AG10803 (cell line): ENCODE data around the gene CPOX.
A peak's percentile ranks its signal among the peaks of the same experiment; 100 is the strongest.

Experiments
- DNase-seq: peaks from one replicate; pipeline ENCODE4 v3.0.0; 2010; ENCODE audit warnings: low read depth
- H3K4me3 ChIP-seq: 2 replicates; pipeline ENCODE4 v1.5.1; 2011; ENCODE audit warnings: mild to moderate bottlenecking, low read length, control low read depth
- TF ChIP-seq, protein P1 (sequence below): conservative IDR thresholded peaks from 2 replicates; pipeline ENCODE4 v1.5.1; 2011; ENCODE audit warnings: mild to moderate bottlenecking, low read length, control low read depth, inconsistent platforms

CPOX gene

DNA sequence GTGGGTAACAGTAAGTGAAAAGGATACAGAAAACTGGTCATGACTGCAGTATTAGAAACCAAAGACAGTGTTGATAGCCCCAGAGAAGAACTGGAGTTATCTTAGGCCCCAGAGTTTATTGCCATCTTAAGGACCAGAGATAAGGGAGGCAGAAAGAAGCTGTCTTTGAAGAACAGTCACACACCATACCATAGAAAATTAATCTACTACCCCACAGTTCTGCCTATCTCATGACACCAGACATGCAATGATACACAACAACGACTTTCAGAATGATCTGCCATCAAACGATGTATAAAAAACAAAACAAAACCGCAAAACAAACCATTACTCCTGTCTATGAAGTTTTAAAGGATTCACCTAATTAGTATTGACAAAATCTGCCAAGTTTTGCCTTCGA is 9.6 kb downstream of the CPOX start:
- H3K4me3 ChIP-seq: no peak overlapping the region
- no peak for DNase-seq
- TF ChIP-seq, protein P1, sequence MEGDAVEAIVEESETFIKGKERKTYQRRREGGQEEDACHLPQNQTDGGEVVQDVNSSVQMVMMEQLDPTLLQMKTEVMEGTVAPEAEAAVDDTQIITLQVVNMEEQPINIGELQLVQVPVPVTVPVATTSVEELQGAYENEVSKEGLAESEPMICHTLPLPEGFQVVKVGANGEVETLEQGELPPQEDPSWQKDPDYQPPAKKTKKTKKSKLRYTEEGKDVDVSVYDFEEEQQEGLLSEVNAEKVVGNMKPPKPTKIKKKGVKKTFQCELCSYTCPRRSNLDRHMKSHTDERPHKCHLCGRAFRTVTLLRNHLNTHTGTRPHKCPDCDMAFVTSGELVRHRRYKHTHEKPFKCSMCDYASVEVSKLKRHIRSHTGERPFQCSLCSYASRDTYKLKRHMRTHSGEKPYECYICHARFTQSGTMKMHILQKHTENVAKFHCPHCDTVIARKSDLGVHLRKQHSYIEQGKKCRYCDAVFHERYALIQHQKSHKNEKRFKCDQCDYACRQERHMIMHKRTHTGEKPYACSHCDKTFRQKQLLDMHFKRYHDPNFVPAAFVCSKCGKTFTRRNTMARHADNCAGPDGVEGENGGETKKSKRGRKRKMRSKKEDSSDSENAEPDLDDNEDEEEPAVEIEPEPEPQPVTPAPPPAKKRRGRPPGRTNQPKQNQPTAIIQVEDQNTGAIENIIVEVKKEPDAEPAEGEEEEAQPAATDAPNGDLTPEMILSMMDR: no peak

DNA sequence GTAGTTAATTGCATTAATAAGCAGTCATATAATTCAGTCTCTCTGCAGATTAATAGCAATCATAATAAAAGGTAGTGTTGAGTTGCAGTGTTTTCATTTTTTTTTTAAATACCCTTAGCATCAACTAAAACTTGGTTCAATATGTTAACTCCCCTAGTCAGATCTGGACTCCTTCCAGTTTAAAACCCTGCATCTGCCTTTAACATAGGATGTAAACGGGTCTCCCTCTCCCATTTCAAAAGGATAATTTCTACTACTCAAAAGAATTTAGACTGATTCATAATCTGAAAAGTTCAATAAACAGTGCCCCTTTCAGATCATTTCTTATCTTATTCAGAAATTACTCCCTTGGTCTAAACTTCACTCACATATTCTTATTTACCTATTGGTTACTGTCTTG is 11.4 kb downstream of the CPOX start:
- TF ChIP-seq, protein P1: no peak
- DNase-seq: no peak
- H3K4me3 ChIP-seq: no peak overlapping the region

DNA sequence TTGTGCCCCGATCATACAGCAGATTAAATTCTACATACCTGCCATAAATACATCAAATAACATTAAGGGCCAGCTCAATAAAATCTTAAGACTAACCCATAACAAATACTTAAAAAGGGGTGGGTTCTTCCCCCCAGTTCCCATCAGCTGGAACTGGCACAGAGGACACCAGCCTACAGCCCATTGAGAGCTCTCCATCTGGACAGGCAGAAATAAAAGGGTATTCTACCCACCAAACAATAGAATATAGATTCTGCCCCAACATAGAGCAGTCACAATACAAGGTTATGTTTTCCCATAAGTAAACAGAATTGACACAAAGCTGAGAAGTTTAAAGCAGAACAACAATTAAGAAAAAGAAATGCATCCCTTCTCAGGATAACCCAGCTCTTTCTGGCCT is 11.9 kb downstream of the CPOX start:
- DNase-seq: no peak
- no peak overlapping the region for H3K4me3 ChIP-seq
- TF ChIP-seq, protein P1: no peak

DNA sequence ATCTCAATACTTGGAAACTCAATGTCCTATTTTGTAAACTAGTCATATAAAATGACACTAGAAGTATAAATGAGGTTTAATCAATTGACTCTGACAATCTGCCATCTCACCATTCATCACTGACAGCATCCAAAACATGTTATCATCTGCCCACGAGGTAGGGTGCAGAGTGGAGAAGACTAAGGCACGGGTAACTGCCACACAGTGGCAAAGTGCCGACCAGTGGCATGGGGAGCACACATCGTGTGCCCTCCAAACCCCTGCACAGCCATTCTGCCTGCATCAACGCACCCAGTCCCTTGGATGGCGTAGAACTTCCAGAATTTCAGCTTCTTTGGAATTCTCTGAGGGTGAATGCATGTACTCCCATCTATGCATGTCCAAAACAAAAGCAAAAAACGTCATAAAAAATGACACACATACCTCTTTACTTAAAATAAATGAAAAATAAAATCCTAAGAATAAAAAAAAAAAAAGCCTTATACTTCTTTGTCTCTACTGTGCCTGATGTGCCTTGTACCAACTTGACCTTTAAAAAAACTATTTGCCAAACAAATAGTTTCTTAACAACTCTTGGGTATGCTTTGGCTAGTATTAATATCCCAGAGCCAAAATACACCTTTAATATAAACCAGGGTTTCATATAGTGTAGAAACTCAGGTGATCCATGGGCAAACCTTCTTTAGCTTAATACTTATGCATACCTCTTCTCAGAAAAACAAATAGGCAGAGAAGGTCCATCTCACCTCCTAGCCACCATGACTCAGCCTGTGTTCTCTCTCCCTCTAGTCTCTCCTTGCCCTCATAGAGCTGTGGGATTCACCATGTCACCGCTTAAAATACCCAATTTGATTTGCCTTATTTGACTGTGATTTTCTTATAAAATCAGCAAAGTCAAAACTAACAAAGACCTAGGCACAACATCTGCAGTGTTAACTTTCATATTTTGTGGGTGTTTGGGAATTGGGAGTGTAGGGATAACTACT is 12.7 kb downstream of the CPOX start:
- TF ChIP-seq, protein P1: no peak
- DNase-seq: no peak
- H3K4me3 ChIP-seq: no peak overlapping the region

DNA sequence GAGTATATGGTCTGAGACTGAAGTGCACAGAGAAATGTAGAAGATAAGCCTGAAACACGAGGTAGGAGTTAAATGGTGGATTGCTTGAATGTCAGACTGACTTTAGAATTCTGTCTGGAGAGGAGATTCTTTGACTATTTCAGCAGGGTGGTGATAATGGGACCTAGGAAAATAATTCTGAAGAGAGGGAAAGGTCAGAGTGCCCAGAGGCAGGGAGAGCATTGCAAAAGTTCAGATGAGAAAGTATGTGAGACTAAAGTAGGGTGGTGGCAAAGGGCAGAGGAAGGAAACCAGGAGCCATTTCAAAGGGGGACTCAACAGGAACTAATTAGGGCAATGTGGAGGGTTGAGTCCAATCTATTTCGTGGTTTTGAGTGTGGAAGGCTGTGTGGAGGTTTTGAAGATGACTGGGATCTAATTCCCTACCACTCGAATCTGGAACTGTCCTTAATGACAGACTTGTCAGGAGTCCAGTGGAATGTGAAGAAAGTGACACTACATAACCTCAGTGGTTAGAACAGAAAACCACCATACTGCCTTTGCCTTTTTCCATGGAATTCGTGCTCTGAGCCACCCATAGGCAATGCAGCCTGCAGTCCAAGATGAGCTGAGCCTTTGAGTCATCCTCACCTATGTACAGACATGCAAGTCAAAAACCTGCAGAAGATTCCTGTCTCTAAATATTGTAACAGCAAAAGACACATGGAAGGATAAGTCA is 16.1 kb downstream of the CPOX start:
- no peak overlapping the region for H3K4me3 ChIP-seq
- TF ChIP-seq, protein P1: no peak
- DNase-seq: peak; percentile 85

DNA sequence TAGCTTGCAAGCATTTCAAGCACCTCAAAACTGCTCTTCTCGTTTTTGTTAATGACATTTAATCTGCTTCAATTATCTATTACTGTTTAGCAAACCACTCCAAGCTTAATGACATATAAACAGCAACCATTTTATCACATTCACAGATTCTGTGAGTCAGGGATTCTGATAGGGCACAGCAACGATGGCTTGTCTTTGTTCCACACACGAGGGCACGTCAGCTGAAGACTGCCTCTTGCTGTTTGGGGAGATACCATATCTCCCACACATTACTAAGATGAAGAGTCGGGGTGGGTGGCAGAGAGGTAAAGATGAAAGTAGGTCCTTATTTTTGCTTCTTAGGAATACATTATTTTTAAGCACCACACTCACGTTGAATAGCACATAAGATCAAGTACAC is 19.3 kb downstream of the CPOX start:
- no peak for DNase-seq
- TF ChIP-seq, protein P1: no peak
- H3K4me3 ChIP-seq: no peak overlapping the region
